ENCODE measurements around the gene MYL6. TPM values are rescaled to one million over a fixed set of nuclear protein-coding genes. Genes with fewer than 3 reads are reported as not detected.
"Not testable (repeated sequence)": the region's sequence is repeated elsewhere in the genome, so short reads cannot be mapped to it uniquely, and the experiment has no call there.

The MYL6 gene
- total RNA-seq, 8 experiments from 2014 or later: 1,063 to 2,469 (median 1,244) TPM

- peaks cover 4 to 8% of the 10 kb centered on the region in 2 donors for H3K4me1 ChIP-seq (replicated peaks in 1 of 2)
- 0% methylated on average over 1 to 5 of the region's 93 CpGs; no CpG with 5 or more reads in 7 of the 10 experiments for WGBS, 10 experiments
- peak; percentile 78 to 92 (median 88) for ATAC-seq (replicated peaks in 6 of 8)
- in situ Hi-C loops (cut with MboI; ENCODE audit: low pct_unique_long_range_greater_than_20kb in 2 of 9, low sequenced_read_pairs in 9 of 9, unreplicated experiment in 9 of 9): no loop called here
- H3K4me3 ChIP-seq: peak within 1 kb of the TSS; percentile 71 to 98 (median 84)
- H3K27ac ChIP-seq: peak within 1 kb of the TSS; percentile 87 to 91
Measured at GRCh38 chr12:56189099-56189917, 31.1 kb downstream of the MYL6 start, which contains the start of gene SMARCC2. Gene SMARCC2 (minus strand): TSS chr12:56189483. CDS start chr12:56189461, 22 bp downstream.

GRCh38 chr12:56189918-56190694 is 31.9 kb downstream of the MYL6 start:
- Histone ChIP-seq H3K4me1 (replicated peaks in 1 of 2) (peaks cover 4 to 8% of the 10 kb centered on the region in 2 donors), H3K4me3 (peak overlapping the region; percentile 71 to 98 (median 84)), H3K27ac (peak overlapping the region; percentile 36 to 91)
- in situ Hi-C loops (cut with MboI; ENCODE audit: low pct_unique_long_range_greater_than_20kb in 2 of 9, low sequenced_read_pairs in 9 of 9, unreplicated experiment in 9 of 9): no loop called here
- peak; percentile 48 to 62 (median 54) for ATAC-seq (replicated peaks in 6 of 8)
- WGBS, 10 experiments: 0 to 13% (median 2%) methylated on average over 2 to 19 of the region's 42 CpGs

GRCh38 chr12:56190695-56191155 is 32.6 kb downstream of the MYL6 start:
- peak overlapping the region in 1 of 2 donors; percentile 91 for H3K27ac ChIP-seq
- no peak for ATAC-seq (replicated peaks in 6 of 8)

GRCh38 chr12:56192582-56192981 is 34.4 kb downstream of the MYL6 start:
- Histone ChIP-seq H3K4me1 (replicated peaks in 1 of 2) (peaks cover 4 to 5% of the 10 kb centered on the region in 2 donors), H3K4me3 (no peak overlapping the region), H3K27ac (no peak overlapping the region)
- ATAC-seq (replicated peaks in 6 of 8): no peak
- in situ Hi-C loops (cut with MboI; ENCODE audit: low pct_unique_long_range_greater_than_20kb in 2 of 9, low sequenced_read_pairs in 9 of 9, unreplicated experiment in 9 of 9): no loop called here

More at GRCh38 chr12:56190695-56191155, 32.6 kb downstream of the MYL6 start:
- peaks cover 4 to 8% of the 10 kb centered on the region in 2 donors for H3K4me1 ChIP-seq (replicated peaks in 1 of 2)
- in situ Hi-C loops (cut with MboI; ENCODE audit: low pct_unique_long_range_greater_than_20kb in 2 of 9, low sequenced_read_pairs in 9 of 9, unreplicated experiment in 9 of 9): no loop called here
- H3K4me3 ChIP-seq: peak overlapping the region; percentile 71 to 98 (median 84)
- WGBS, 10 experiments: 0 to 80% (median 46%) methylated on average over 1 to 9 of the region's 9 CpGs; no CpG with 5 or more reads in 1 of the 10 experiments

- Histone ChIP-seq H3K4me1 (replicated peaks in 1 of 2) (peaks cover 0 to under 1% of the 10 kb centered on the region in 2 donors), H3K27ac (no peak overlapping the region), H3K4me3 (no peak overlapping the region)
- WGBS, 10 experiments: 0 to 67% (median 0%) methylated on average over 1 of the region's 1 CpG; no CpG with 5 or more reads in 4 of the 10 experiments
- in situ Hi-C loops (cut with MboI; ENCODE audit: low pct_unique_long_range_greater_than_20kb in 2 of 9, low sequenced_read_pairs in 9 of 9, unreplicated experiment in 9 of 9): no loop called here
- ATAC-seq (replicated peaks in 6 of 8): peak in 2 of 8 experiments; percentile 1 to 3
Measured at GRCh38 chr12:56193025-56193578, 34.9 kb downstream of the MYL6 start.

- ATAC-seq (replicated peaks in 6 of 8): peak in 4 of 8 experiments; percentile 47 to 75 (median 60)
- H3K27ac ChIP-seq; H3K4me3 ChIP-seq; in situ Hi-C loops (cut with MboI; ENCODE audit: low pct_unique_long_range_greater_than_20kb in 2 of 9, low sequenced_read_pairs in 9 of 9, unreplicated experiment in 9 of 9); H3K4me1 ChIP-seq (replicated peaks in 1 of 2): not testable (repeated sequence)
- WGBS, 10 experiments: 0 to 100% (median 81%) methylated on average over 1 to 10 of the region's 11 CpGs
Measured at GRCh38 chr12:56196818-56197550, 38.8 kb downstream of the MYL6 start.

- no peak for ATAC-seq (replicated peaks in 6 of 8)
- Histone ChIP-seq H3K27ac (no peak overlapping the region), H3K4me1 (replicated peaks in 1 of 2) (no peaks in the 10 kb centered on the region), H3K4me3 (no peak overlapping the region)
- in situ Hi-C loops (cut with MboI; ENCODE audit: low pct_unique_long_range_greater_than_20kb in 2 of 9, low sequenced_read_pairs in 9 of 9, unreplicated experiment in 9 of 9): no loop called here
- WGBS, 10 experiments: 67 to 100% (median 89%) methylated on average over 1 to 6 of the region's 9 CpGs; no CpG with 5 or more reads in 1 of the 10 experiments
Measured at GRCh38 chr12:56197921-56198635, 39.9 kb downstream of the MYL6 start.

- Histone ChIP-seq H3K27ac (no peak overlapping the region), H3K4me3 (no peak overlapping the region), H3K4me1 (replicated peaks in 1 of 2) (no peaks in the 10 kb centered on the region)
- 13 to 100% (median 82%) methylated on average over 1 of the region's 1 CpG for WGBS, 10 experiments
- ATAC-seq (replicated peaks in 6 of 8): no peak
- in situ Hi-C loops (cut with MboI; ENCODE audit: low pct_unique_long_range_greater_than_20kb in 2 of 9, low sequenced_read_pairs in 9 of 9, unreplicated experiment in 9 of 9): no loop called here
Measured at GRCh38 chr12:56198836-56199235, 40.7 kb downstream of the MYL6 start.

- no peak for ATAC-seq (replicated peaks in 6 of 8)
- Histone ChIP-seq H3K4me3 (no peak overlapping the region), H3K27ac (no peak overlapping the region), H3K4me1 (replicated peaks in 1 of 2) (no peaks in the 10 kb centered on the region)
- WGBS, 10 experiments: 0 to 100% (median 87%) methylated on average over 1 of the region's 1 CpG; no CpG with 5 or more reads in 2 of the 10 experiments
- in situ Hi-C loops (cut with MboI; ENCODE audit: low pct_unique_long_range_greater_than_20kb in 2 of 9, low sequenced_read_pairs in 9 of 9, unreplicated experiment in 9 of 9): no loop called here
Measured at GRCh38 chr12:56202366-56202765, 44.2 kb downstream of the MYL6 start.

- Histone ChIP-seq H3K4me1 (replicated peaks in 1 of 2) (no peaks in the 10 kb centered on the region), H3K27ac (no peak overlapping the region), H3K4me3 (no peak overlapping the region)
- no peak for ATAC-seq (replicated peaks in 6 of 8)
- WGBS, 10 experiments: 29 to 100% (median 85%) methylated on average over 1 to 2 of the region's 2 CpGs; no CpG with 5 or more reads in 1 of the 10 experiments
- in situ Hi-C loops (cut with MboI; ENCODE audit: low pct_unique_long_range_greater_than_20kb in 2 of 9, low sequenced_read_pairs in 9 of 9, unreplicated experiment in 9 of 9): no loop called here
Measured at GRCh38 chr12:56202838-56203237, 44.7 kb downstream of the MYL6 start.

GRCh38 chr12:56204275-56204674 is 46.1 kb downstream of the MYL6 start:
- in situ Hi-C loops (cut with MboI; ENCODE audit: low pct_unique_long_range_greater_than_20kb in 2 of 9, low sequenced_read_pairs in 9 of 9, unreplicated experiment in 9 of 9): no loop called here
- Histone ChIP-seq H3K4me3 (no peak overlapping the region), H3K4me1 (replicated peaks in 1 of 2) (no peaks in the 10 kb centered on the region), H3K27ac (no peak overlapping the region)
- ATAC-seq (replicated peaks in 6 of 8): no peak

- peak in 1 of 8 experiments; percentile 55 for ATAC-seq (replicated peaks in 6 of 8)
- in situ Hi-C loops (cut with MboI; ENCODE audit: low pct_unique_long_range_greater_than_20kb in 2 of 9, low sequenced_read_pairs in 9 of 9, unreplicated experiment in 9 of 9): no loop called here
- no peaks in the 10 kb centered on the region for H3K4me1 ChIP-seq (replicated peaks in 1 of 2)
- H3K4me3 ChIP-seq: no peak overlapping the region
- no peak overlapping the region for H3K27ac ChIP-seq
Measured at GRCh38 chr12:56205445-56205844, 47.3 kb downstream of the MYL6 start.

Measured in motor neuron (in vitro differentiated cells).